HuH-7.5 (cell line): Measurements from ENCODE around the gene ZNF557.
"Not testable (repeated sequence)": the region's sequence is repeated elsewhere in the genome, so short reads cannot be mapped to it uniquely, and the experiment has no call there.

Source experiments
- DNase-seq: peaks from one replicate; pipeline ENCODE4 v3.0.0; 2011; ENCODE audit warnings: low spot score

Gene ZNF557

DNA sequence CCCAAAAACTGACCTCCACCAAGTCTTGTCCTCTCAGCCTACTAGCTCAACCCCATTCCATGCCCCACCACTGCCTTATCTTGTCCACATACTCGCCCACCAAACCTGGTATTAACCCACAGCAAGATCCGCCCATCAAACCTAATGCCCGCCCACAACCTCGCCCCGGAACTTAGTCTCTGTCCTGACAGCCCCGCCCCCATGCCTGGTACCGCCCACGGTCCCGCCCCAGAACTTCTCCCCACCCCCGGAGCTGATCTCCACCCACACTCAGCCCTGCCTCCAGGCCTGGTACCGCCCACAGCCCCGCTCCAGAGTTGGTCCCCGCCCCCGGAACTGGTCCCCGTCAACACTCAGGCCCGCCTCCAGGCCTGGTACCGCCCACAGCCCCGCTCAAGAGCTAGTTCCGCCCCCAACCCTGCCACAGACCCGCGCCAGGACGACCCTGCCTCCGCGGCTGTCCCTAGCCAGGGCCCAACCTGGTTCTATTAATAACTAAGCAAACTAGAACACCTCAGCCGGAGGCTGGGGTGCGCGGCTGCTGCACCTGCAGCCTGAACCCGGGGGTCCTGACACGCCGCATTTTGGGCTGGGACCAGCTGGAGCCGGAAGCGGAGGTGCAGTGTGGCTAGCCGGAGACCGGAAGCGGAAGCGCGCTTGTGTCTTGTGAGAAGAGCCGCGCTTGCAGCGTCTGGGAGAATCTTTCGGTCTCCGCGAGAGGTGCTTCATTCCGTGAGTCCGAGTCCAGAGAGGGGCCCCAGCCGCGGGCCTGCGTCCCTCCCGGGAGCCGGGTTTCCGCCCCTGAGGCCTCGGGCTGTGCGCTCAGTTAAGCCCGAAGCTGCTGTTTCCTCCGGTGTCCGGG is at the start of gene ZNF557:
Gene ZNF557 (plus strand): TSS at position 662 of the 862 bp plus-strand sequence. CDS start 5,372 bp downstream, outside the sequence.
- DNase-seq = peak; percentile 78

- DNase-seq = not testable (repeated sequence)
These were observed 48.2 kb upstream of the ZNF557 start, which contains the start of gene MBD3L2B for GRCh38 chr19:7021331-7021730. Gene MBD3L2B (minus strand): TSS chr19:7021431. CDS start chr19:7021397, 34 bp downstream.

GRCh38 chr19:7028790-7029189 is 40.7 kb upstream of the ZNF557 start:
- DNase-seq = not testable (repeated sequence)

DNA sequence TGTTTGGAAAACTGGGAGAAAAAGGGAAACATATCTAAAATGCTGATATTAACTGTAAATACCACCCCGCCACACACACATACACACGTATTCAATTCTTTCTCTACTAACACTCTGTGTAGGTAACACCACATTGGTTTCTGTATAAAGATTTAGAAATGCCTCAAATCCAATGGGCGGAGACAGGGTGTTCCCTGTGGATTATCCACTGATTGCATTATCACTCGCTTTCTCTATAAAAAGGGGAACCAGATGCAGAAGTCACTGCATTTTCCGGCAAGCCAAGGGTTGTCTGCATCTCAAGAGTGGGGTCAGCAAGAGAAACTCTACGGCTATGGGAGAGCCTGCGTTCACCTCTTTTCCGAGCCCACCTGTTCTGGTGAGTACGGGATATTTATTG is 39.2 kb upstream of the ZNF557 start, which contains the start of gene MBD3L5:
Gene MBD3L5 (plus strand): TSS at position 301 of the 400 bp plus-strand sequence. CDS start 34 bp downstream, at position 335.
- not testable (repeated sequence) for DNase-seq

DNA sequence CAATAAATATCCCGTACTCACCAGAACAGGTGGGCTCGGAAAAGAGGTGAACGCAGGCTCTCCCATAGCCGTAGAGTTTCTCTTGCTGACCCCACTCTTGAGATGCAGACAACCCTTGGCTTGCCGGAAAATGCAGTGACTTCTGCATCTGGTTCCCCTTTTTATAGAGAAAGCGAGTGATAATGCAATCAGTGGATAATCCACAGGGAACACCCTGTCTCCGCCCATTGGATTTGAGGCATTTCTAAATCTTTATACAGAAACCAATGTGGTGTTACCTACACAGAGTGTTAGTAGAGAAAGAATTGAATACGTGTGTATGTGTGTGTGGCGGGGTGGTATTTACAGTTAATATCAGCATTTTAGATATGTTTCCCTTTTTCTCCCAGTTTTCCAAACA is 29.4 kb upstream of the ZNF557 start, which contains the start of gene MBD3L4:
Gene MBD3L4 (minus strand): TSS at position 101 of the 400 bp plus-strand sequence. CDS start 35 bp downstream, at position 66.
- DNase-seq = not testable (repeated sequence)

- DNase-seq = not testable (repeated sequence)
These were observed 27.9 kb upstream of the ZNF557 start for GRCh38 chr19:7041563-7041962.

- DNase-seq = not testable (repeated sequence)
These were observed 20.5 kb upstream of the ZNF557 start, which contains the start of gene MBD3L2 for GRCh38 chr19:7049021-7049420. Gene MBD3L2 (plus strand): TSS chr19:7049321. CDS start chr19:7049374, 53 bp downstream.

GRCh38 chr19:7051421-7051820 is 18.1 kb upstream of the ZNF557 start:
- DNase-seq = not testable (repeated sequence)

GRCh38 chr19:7052896-7053295 is 16.6 kb upstream of the ZNF557 start:
- DNase-seq = not testable (repeated sequence)

- DNase-seq = not testable (repeated sequence)
These were observed 14.7 kb upstream of the ZNF557 start for GRCh38 chr19:7054635-7055368.

GRCh38 chr19:7055679-7056078 is 13.8 kb upstream of the ZNF557 start:
- DNase-seq = not testable (repeated sequence)

DNA sequence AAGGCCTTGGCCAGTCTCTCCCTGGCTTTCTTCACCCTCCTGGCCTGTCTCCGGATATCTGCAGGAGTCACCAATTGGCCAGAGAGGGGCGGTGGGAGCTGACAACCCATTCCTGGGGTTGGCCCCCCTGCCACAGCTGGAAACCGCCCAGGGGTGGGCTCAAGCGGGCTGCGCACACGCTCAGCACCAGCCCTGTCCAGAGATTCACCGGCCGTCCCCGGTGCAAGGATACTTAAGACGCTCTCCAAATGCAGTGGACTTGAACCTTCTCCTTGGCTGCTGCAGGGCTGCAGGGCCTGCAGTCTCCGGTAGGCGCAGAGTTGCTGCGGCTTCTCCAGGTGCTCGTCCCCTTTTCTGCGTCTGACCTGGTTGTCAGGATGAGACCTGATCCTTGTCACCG is 13.1 kb upstream of the ZNF557 start:
- not testable (repeated sequence) for DNase-seq

GRCh38 chr19:7058576-7058975 is 10.9 kb upstream of the ZNF557 start, which contains the start of gene MBD3L3:
Gene MBD3L3 (minus strand): TSS chr19:7058676. CDS start chr19:7058605, 71 bp downstream.
- DNase-seq = not testable (repeated sequence)

DNA sequence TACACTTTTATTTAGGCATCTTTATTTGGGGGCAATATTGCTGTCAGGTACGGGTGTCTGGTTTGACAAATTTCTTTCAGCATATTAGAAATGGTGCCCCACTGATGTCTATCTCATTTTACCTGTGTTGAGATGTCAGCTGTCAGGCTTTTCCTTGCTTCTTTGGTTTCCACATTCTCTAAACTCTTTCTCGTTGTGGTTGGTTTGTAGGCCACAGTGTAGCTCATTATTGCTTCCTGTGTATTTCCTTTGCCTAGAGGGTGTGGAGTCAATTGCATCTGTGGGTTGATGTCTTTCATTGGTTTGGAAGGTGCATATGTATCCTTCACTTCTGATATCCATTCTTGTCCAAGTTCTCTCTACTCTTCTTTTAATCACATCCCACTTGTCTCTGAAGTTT is 9.5 kb upstream of the ZNF557 start:
- not testable (repeated sequence) for DNase-seq

GRCh38 chr19:7063339-7063738 is 6.2 kb upstream of the ZNF557 start:
- DNase-seq = no peak

GRCh38 chr19:7063764-7064418 is 5.6 kb upstream of the ZNF557 start:
- DNase-seq = no peak

- DNase-seq = not testable (repeated sequence)
These were observed 2.4 kb upstream of the ZNF557 start for GRCh38 chr19:7067122-7067521.

DNA sequence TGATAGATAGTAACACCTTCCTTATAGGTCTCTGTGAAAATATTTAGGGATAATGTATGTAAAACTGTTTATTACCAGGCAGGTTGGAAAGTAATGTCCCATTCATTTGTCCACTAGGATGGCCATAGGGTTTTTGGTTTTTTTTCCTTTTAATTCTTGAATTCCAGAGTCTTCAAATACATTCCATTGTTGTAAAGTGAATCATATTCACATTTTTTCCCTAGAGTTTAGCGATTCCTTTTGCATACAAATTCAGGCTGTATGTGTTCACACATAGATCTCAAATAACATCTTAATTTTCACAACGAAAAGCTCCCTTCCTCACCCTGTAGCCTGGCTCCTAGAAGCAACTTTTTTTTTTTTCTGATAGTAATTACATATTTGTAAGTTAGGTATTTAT is 1.8 kb upstream of the ZNF557 start:
- no peak for DNase-seq

DNA sequence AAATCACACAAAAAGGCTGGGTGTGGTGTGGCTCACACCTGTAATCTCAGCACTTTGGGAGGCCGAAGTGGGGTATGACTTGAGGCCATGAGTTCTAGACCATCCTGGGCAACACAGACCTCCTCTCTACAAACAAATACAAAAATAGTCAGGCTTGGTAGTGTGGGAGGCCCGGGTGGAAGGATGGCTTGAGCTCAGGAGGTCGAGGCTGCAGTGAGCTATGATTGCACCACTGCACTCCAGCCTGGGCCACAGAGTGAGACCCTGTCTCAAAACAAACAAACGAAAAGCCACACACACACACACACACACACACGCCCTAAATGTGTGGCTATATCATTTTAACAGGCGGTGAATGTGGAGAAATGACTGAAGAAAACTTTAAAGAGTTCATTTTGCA is 904 bp upstream of the ZNF557 start:
- no peak for DNase-seq

DNA sequence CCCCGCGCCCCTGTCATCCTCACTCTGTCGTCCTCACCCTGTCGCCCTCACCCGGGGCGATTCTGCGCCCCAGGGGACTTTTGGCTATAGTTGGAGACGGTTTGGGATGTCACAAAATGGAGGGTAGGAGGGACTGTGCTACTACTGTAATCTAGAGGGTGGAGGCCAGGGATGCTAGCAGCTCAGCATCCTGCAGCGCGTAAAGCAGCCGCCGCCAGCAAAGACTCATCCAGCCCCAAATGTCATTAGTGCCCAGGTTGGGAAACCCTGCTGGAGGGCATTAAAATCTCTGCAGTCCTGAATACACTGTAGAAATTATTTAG is 362 bp downstream of the ZNF557 start:
- no peak for DNase-seq

DNA sequence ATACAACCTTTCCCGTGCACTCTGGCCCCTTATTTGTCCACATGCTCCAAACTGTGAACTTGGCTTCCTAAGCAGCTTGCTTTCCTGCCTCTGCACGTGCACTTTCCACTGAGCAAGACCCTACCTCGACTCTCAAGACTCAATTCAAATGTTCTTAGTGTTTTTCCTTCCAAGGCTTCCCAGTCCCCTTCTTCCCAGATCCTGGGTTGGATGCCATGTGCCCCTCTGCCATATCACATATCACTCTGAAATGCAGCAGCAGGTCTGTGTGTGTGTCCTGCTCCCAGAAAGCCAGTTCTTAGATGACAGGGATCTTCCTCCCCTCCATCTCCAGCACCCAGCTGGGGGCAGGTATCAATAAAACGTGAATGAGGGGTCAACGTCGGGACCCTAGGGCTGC is 3.0 kb downstream of the ZNF557 start:
- no peak for DNase-seq
